ENCODE results near the gene KCNK7.

DNA sequence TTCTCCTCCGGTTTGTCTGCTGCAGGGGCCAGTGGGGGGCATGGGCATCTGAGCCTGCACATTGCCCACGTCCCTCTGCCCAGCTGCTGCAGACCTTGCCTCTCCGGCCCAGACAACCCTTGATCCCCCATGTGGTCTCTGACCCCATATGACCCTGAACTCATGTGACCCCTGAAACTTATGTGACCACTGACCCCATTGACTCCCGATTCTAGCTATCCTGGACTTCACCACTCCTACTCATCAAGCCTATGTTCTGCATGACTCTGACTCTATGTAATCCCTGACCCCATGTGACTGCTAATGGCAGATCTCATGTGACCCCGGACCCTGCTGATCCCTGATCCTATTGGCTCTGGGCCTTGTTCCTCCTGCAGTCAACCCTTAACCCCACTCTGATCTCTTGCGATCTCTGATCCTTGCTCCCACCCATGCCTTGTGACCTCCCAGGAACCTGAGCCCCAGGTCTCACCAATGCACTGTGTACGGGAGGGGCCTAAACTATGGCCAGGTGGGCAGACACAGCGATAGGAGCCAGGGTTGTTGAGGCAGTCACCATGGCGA is 43.1 kb downstream of the KCNK7 start:
- TF ChIP-seq, protein P1, sequence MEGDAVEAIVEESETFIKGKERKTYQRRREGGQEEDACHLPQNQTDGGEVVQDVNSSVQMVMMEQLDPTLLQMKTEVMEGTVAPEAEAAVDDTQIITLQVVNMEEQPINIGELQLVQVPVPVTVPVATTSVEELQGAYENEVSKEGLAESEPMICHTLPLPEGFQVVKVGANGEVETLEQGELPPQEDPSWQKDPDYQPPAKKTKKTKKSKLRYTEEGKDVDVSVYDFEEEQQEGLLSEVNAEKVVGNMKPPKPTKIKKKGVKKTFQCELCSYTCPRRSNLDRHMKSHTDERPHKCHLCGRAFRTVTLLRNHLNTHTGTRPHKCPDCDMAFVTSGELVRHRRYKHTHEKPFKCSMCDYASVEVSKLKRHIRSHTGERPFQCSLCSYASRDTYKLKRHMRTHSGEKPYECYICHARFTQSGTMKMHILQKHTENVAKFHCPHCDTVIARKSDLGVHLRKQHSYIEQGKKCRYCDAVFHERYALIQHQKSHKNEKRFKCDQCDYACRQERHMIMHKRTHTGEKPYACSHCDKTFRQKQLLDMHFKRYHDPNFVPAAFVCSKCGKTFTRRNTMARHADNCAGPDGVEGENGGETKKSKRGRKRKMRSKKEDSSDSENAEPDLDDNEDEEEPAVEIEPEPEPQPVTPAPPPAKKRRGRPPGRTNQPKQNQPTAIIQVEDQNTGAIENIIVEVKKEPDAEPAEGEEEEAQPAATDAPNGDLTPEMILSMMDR (conservative IDR thresholded peaks at IDR 0.05 in 1 of 2, IDR thresholded peaks at IDR 0.05 in 1 of 2; ENCODE audit: extremely low read depth in 1 of 2, insufficient read depth in 1 of 2, low read depth in 1 of 2, low read length in 2 of 2) = no peak
- TF ChIP-seq EZH2 (IDR thresholded peaks at IDR 0.05; ENCODE audit: borderline replicate concordance, low read length) = no peak

All from mammary epithelial cell (primary cell).